ENCODE data around the gene GPR153.

GPR153 gene

DNA sequence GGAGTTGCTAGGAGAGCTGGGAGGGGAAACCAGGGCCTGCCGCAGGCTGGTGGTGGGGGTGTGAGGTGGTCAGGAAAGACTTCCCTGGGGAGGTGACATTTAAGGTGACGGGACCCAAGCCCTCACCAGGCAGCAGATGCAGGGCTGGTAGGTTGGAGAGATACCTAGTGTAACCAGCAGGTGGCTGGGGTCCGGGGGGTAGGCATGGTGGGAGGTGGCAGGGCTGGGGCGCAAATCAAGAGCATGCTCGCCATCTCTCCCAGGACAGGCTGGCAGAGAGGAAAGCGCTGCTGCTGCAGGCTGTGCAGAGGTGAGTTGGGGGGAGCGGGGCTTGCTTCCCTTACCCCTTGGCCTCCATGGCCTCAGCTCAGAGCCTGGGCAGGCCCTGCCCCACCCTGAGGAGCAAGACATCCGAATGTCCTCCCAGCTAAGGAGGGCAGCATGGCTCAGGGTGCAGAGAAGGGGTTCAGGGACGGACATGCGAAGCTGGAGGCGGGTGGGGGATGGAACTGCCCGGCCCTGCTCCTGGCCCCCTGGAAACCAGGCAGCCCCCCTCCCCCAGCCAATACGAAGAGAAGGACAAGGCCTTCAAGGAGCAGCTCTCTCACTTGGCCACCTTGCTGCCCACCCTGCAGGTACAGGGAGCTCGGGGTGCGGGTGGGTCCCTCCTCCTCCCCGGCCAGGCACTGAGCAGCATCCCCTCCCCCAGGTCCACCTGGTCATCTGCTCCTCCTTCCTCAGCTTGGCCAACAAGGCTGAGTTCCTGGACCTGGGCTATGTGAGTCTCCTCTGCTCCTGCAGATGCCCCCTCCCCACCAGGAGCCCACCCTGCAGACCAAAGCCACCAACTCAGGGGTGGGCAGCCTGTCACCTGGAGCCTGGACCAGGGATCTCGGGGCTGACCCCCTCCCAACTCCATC is 51.0 kb downstream of the GPR153 start:
- Histone ChIP-seq H3K27ac (ENCODE audit: low read length) (no peak overlapping the region), H4K20me1 (ENCODE audit: insufficient read depth, low read length) (no peaks in the 10 kb centered on the region), H3K4me1 (ENCODE audit: low read length) (peaks cover 8% of the 10 kb centered on the region), H3K36me3 (replicated peaks; ENCODE audit: low read depth, low read length) (no peaks in the 10 kb centered on the region), H3K9me3 (ENCODE audit: insufficient read depth, low read length) (no peaks in the 10 kb centered on the region), H3K9ac (ENCODE audit: low read length) (no peak overlapping the region), H3K27me3 (ENCODE audit: low read depth, low read length) (no peaks in the 10 kb centered on the region), H2AFZ (ENCODE audit: low read depth, low read length) (no peak overlapping the region), H3K4me2 (ENCODE audit: low read length) (no peak overlapping the region), H3K4me3 (ENCODE audit: low read length) (no peak overlapping the region), H3K79me2 (ENCODE audit: low read length) (no peaks in the 10 kb centered on the region)
- no peak for TF ChIP-seq EZH2phosphoT487 (IDR thresholded peaks at IDR 0.05; ENCODE audit: low read depth)
- TF ChIP-seq, protein P1, sequence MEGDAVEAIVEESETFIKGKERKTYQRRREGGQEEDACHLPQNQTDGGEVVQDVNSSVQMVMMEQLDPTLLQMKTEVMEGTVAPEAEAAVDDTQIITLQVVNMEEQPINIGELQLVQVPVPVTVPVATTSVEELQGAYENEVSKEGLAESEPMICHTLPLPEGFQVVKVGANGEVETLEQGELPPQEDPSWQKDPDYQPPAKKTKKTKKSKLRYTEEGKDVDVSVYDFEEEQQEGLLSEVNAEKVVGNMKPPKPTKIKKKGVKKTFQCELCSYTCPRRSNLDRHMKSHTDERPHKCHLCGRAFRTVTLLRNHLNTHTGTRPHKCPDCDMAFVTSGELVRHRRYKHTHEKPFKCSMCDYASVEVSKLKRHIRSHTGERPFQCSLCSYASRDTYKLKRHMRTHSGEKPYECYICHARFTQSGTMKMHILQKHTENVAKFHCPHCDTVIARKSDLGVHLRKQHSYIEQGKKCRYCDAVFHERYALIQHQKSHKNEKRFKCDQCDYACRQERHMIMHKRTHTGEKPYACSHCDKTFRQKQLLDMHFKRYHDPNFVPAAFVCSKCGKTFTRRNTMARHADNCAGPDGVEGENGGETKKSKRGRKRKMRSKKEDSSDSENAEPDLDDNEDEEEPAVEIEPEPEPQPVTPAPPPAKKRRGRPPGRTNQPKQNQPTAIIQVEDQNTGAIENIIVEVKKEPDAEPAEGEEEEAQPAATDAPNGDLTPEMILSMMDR (IDR thresholded peaks at IDR 0.05; ENCODE audit: low read depth, low read length): no peak

DNA sequence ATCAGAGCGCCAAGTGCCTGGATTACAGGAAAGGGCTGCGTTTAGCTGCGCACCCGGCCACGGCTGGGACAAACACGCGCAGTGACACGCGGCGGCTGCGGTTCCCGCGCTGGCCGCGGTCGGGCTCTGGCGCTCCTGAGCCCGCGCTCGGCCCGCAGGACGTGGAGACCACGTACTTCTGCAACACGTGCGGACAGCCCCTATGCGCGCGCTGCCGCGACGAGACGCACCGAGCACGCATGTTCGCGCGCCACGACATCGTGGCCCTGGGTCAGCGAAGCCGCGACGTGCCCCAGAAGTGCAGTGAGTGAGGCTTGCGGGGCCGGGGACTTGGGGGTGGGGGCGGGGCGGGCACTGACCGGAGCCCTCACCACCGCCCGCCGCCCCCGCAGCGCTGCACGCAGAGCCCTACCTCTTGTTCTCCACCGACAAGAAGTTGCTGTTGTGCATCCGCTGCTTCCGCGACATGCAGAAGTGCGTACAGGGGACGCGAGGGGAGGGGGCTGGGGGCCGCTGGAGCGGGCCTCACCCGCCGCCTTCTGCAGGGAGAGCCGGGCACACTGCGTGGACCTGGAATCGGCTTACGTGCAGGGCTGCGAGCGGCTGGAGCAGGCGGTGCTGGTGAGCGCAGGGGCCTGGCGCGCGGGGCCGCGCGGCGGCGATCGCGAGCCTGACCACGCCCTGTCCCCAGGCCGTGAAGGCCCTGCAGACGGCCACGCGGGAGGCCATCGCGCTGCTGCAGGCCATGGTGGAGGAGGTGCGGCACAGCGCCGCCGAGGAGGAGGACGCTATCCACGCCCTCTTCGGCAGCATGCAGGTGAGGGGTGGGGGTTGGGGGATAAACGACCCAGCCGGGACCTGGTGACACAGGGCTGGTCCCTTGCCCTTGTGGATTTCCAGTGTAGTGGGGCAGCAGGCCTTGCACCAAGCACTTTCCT is 51.9 kb downstream of the GPR153 start:
- H3K4me3 ChIP-seq (ENCODE audit: low read length): no peak overlapping the region
- peaks cover 8% of the 10 kb centered on the region for H3K4me1 ChIP-seq (ENCODE audit: low read length)
- no peak overlapping the region for H3K4me2 ChIP-seq (ENCODE audit: low read length)
- no peaks in the 10 kb centered on the region for H3K36me3 ChIP-seq (replicated peaks; ENCODE audit: low read depth, low read length)
- TF ChIP-seq EZH2phosphoT487 (IDR thresholded peaks at IDR 0.05; ENCODE audit: low read depth): no peak
- TF ChIP-seq, protein P1 (IDR thresholded peaks at IDR 0.05; ENCODE audit: low read depth, low read length): no peak
- H3K9ac ChIP-seq (ENCODE audit: low read length): no peak overlapping the region
- H4K20me1 ChIP-seq (ENCODE audit: insufficient read depth, low read length): no peaks in the 10 kb centered on the region
- H3K79me2 ChIP-seq (ENCODE audit: low read length): no peaks in the 10 kb centered on the region
- H2AFZ ChIP-seq (ENCODE audit: low read depth, low read length): no peak overlapping the region
- H3K27ac ChIP-seq (ENCODE audit: low read length): no peak overlapping the region
- no peaks in the 10 kb centered on the region for H3K9me3 ChIP-seq (ENCODE audit: insufficient read depth, low read length)
- no peaks in the 10 kb centered on the region for H3K27me3 ChIP-seq (ENCODE audit: low read depth, low read length)

DNA sequence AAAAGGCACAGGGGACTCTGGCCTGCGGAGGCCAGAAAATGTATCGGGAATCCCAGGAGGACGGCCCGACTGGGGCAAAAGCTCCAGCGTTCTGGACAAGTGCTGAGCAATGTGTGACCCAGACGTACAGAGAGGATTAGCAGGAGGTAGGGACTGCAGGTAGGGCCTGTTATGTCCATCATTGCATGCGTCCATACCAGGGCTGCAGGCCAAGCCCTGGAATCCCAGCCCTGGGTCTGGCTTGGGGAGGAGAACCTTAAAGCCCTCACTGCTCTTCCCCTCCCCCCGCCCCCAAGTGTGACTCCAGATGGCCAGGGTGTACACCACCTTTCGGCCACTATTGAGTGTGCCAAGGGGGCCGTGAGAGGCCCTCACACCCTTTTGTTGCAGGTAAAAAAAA is 53.0 kb downstream of the GPR153 start:
- Histone ChIP-seq H3K4me3 (ENCODE audit: low read length) (no peak overlapping the region), H3K79me2 (ENCODE audit: low read length) (no peaks in the 10 kb centered on the region), H3K4me2 (ENCODE audit: low read length) (no peak overlapping the region)

More for the DNA sequence above, 53.0 kb downstream of the GPR153 start:
- no peaks in the 10 kb centered on the region for H4K20me1 ChIP-seq (ENCODE audit: insufficient read depth, low read length)
- no peak overlapping the region for H3K27ac ChIP-seq (ENCODE audit: low read length)
- no peaks in the 10 kb centered on the region for H3K9me3 ChIP-seq (ENCODE audit: insufficient read depth, low read length)
- no peaks in the 10 kb centered on the region for H3K27me3 ChIP-seq (ENCODE audit: low read depth, low read length)
- H3K4me1 ChIP-seq (ENCODE audit: low read length): peaks cover 8% of the 10 kb centered on the region
- TF ChIP-seq, protein P1 (IDR thresholded peaks at IDR 0.05; ENCODE audit: low read depth, low read length): no peak
- H2AFZ ChIP-seq (ENCODE audit: low read depth, low read length): no peak overlapping the region
- no peaks in the 10 kb centered on the region for H3K36me3 ChIP-seq (replicated peaks; ENCODE audit: low read depth, low read length)
- H3K9ac ChIP-seq (ENCODE audit: low read length): no peak overlapping the region

All from OCI-LY3 (cell line).